HepG2 (cell line): ENCODE measurements around the gene HNRNPM. TPM values are rescaled to one million over a fixed set of nuclear protein-coding genes. Genes with fewer than 3 reads are reported as not detected.

Source experiments
- FOXM1 ChIP-seq: sonication (generic); formaldehyde crosslinking; IDR thresholded peaks from 2 replicates; pipeline ENCODE4 v1.5.0; 2020; ENCODE audit warnings: missing genetic modification reagents
- KAT7 ChIP-seq: IDR thresholded peaks from 2 replicates; pipeline ENCODE4 v1.6.1; 2018; ENCODE audit warnings: borderline replicate concordance, missing compliant biosample characterization
- KDM2A ChIP-seq: sonication (generic); formaldehyde crosslinking; IDR thresholded peaks from 2 replicates; pipeline ENCODE4 v1.4.0; 2020; ENCODE audit warnings: low read depth, missing genetic modification reagents, borderline replicate concordance
- NFRKB ChIP-seq: fragments of 450-650 bp; IDR thresholded peaks from 2 replicates; pipeline ENCODE4 v1.6.1; 2017
- PATZ1 ChIP-seq: sonication (generic); formaldehyde crosslinking; IDR thresholded peaks from 2 replicates; pipeline ENCODE4 v1.4.0; 2020; ENCODE audit warnings: missing genetic modification reagents
- PCBP2 ChIP-seq: fragments of 200-400 bp; formaldehyde crosslinking; optimal IDR thresholded peaks from 2 replicates; pipeline ENCODE3; 2018; ENCODE audit warnings: low read length, low read depth; ENCODE audit not compliant: poor library complexity, severe bottlenecking
- RARA ChIP-seq: IDR thresholded peaks from 2 replicates; pipeline ENCODE4 v1.6.1; 2016; ENCODE audit warnings: missing genetic modification reagents, missing compliant biosample characterization
- RCOR2 ChIP-seq: IDR thresholded peaks from 2 replicates; pipeline ENCODE4 v1.6.1; 2016; ENCODE audit warnings: missing biosample characterization, missing genetic modification reagents
- SIX1 ChIP-seq: sonication (generic); formaldehyde crosslinking; IDR thresholded peaks from 2 replicates; pipeline ENCODE4 v1.4.0; 2020; ENCODE audit warnings: missing genetic modification reagents, borderline replicate concordance
- SRSF1 ChIP-seq: fragments of 200-400 bp; formaldehyde crosslinking; optimal IDR thresholded peaks from 2 replicates; pipeline ENCODE3; 2017; ENCODE audit warnings: mild to moderate bottlenecking, low read depth, low read length, moderate library complexity
- TCF7 ChIP-seq: sonication (generic); IDR thresholded peaks from 2 replicates; pipeline ENCODE4 v1.6.1; 2016; ENCODE audit warnings: antibody characterized with exemption, low read depth
- THYN1 ChIP-seq: sonication (generic); formaldehyde crosslinking; IDR thresholded peaks from 2 replicates; pipeline ENCODE4 v1.8.1; 2023; ENCODE audit warnings: low read depth, mild to moderate bottlenecking, moderate library complexity, missing genetic modification reagents, borderline replicate concordance
- ZNF329 ChIP-seq: sonication (generic); formaldehyde crosslinking; IDR thresholded peaks from 2 replicates; pipeline ENCODE4 v1.9.0; 2021; ENCODE audit warnings: low read depth, mild to moderate bottlenecking, missing genetic modification reagents
- ZNF629 ChIP-seq: sonication (generic); formaldehyde crosslinking; conservative IDR thresholded peaks from 2 replicates; pipeline ENCODE4 v1.5.0; 2020; ENCODE audit warnings: missing genetic modification reagents
- ZNF703 ChIP-seq: sonication (generic); formaldehyde crosslinking; IDR thresholded peaks from 2 replicates; pipeline ENCODE4 v1.5.1; 2020; ENCODE audit warnings: missing genetic modification reagents, mild to moderate bottlenecking, moderate library complexity, borderline replicate concordance
- ZNF704 ChIP-seq: sonication (generic); formaldehyde crosslinking; IDR thresholded peaks from 2 replicates; pipeline ENCODE4 v1.8.1; 2023; ENCODE audit warnings: mild to moderate bottlenecking, inconsistent platforms, moderate library complexity, missing genetic modification reagents, borderline replicate concordance
- ZNF770 ChIP-seq: sonication (generic); formaldehyde crosslinking; IDR thresholded peaks from 2 replicates; pipeline ENCODE4 v1.5.0; 2020; ENCODE audit warnings: mild to moderate bottlenecking, missing genetic modification reagents
- polyA plus RNA-seq, 8 experiments: library from polyadenylated mRNA; depleted of rRNA in 3 of 8; stranded (reverse) in 7 of 8; unstranded in 1 of 8; fragments of >200 nt; fragmentation: Illumina TruSeq in 4 of 8; extraction: Trizol in 4 of 8; gene quantifications; 2 replicates each; pipeline versions ENCODE4 v1.2.1 to v1.2.3, GENCODE V29; 2011 to 2016; ENCODE audit warnings: low read depth in 4 of 8, missing spikeins in 1 of 8, mixed read lengths in 1 of 8; ENCODE audit not compliant: insufficient read depth in 1 of 8
- total RNA-seq, 5 experiments: library from RNA; depleted of rRNA; stranded (reverse); fragments of >200 nt; fragmentation: Illumina TruSeq; extraction: Trizol; gene quantifications; 2 replicates each; pipeline ENCODE4 v1.2.3, GENCODE V29; 2016; ENCODE audit warnings: low read depth in 1 of 5
- TF ChIP-seq, protein P1 (sequence below): sonication (generic); formaldehyde crosslinking; IDR thresholded peaks from 2 replicates; pipeline ENCODE4 v1.9.0; 2022; ENCODE audit warnings: low read depth, missing genetic modification reagents
- TF ChIP-seq, protein P2 (sequence below): sonication (generic); formaldehyde crosslinking; IDR thresholded peaks from 2 replicates; pipeline ENCODE4 v1.4.0; 2020; ENCODE audit warnings: missing genetic modification reagents

Gene HNRNPM
- total and polyA plus RNA-seq, 2 of the 13 experiments (the other 11 are each of a cell fraction or from before 2014, with no cell fraction given) = 56.7 to 102 TPM

- TF ChIP-seq, protein P1, sequence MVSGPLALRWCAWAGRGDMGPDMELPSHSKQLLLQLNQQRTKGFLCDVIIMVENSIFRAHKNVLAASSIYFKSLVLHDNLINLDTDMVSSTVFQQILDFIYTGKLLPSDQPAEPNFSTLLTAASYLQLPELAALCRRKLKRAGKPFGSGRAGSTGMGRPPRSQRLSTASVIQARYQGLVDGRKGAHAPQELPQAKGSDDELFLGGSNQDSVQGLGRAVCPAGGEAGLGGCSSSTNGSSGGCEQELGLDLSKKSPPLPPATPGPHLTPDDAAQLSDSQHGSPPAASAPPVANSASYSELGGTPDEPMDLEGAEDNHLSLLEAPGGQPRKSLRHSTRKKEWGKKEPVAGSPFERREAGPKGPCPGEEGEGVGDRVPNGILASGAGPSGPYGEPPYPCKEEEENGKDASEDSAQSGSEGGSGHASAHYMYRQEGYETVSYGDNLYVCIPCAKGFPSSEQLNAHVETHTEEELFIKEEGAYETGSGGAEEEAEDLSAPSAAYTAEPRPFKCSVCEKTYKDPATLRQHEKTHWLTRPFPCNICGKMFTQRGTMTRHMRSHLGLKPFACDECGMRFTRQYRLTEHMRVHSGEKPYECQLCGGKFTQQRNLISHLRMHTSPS (CRISPR knock-in tag) = 0 out of 2 replicates have a peak, but pooled peaks have one; percentile 4
- no peak for TF ChIP-seq KAT7 (CRISPR knock-in tag)
- TF ChIP-seq ZNF770 (CRISPR knock-in tag) = peak; percentile 48
- TF ChIP-seq PATZ1 (CRISPR knock-in tag) = no peak
- TF ChIP-seq, protein P2, sequence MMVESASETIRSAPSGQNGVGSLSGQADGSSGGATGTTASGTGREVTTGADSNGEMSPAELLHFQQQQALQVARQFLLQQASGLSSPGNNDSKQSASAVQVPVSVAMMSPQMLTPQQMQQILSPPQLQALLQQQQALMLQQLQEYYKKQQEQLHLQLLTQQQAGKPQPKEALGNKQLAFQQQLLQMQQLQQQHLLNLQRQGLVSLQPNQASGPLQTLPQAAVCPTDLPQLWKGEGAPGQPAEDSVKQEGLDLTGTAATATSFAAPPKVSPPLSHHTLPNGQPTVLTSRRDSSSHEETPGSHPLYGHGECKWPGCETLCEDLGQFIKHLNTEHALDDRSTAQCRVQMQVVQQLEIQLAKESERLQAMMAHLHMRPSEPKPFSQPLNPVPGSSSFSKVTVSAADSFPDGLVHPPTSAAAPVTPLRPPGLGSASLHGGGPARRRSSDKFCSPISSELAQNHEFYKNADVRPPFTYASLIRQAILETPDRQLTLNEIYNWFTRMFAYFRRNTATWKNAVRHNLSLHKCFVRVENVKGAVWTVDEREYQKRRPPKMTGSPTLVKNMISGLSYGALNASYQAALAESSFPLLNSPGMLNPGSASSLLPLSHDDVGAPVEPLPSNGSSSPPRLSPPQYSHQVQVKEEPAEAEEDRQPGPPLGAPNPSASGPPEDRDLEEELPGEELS (CRISPR knock-in tag) = peak; percentile 47; the same call in 1 of the 2 replicates
- no peak for TF ChIP-seq SIX1
- no peak for TF ChIP-seq PCBP2
- peak; percentile 99 for TF ChIP-seq ZNF629 (CRISPR knock-in tag)
- no peak for TF ChIP-seq SRSF1
- no peak for TF ChIP-seq ZNF703 (CRISPR knock-in tag)
- TF ChIP-seq RCOR2 (CRISPR knock-in tag) = peak; percentile 75; the same call in 1 of the 2 replicates
- TF ChIP-seq RARA (CRISPR knock-in tag) = peak; percentile 88
- TF ChIP-seq NFRKB = no peak
- TF ChIP-seq TCF7 = no peak
- TF ChIP-seq KDM2A (CRISPR knock-in tag) = no peak; the same call in 1 of the 2 replicates
- no peak for TF ChIP-seq FOXM1 (CRISPR knock-in tag)
- TF ChIP-seq ZNF329 (CRISPR knock-in tag) = no peak
- TF ChIP-seq ZNF704 = no peak; the same call in 1 of the 2 replicates
- TF ChIP-seq THYN1 (CRISPR knock-in tag) = 0 out of 2 replicates have a peak, but pooled peaks have one; percentile 51
Observed at GRCh38 chr19:8421484-8422461, 23.0 kb upstream of the HNRNPM start (continued).
